Gastrocnemius medialis (tissue), 4 donors: ENCODE measurements around the gene PLXNC1.

Experiments
- CTCF ChIP-seq, 5 experiments: fragments of 450-650 bp in 3 of 5; fragments of 200-600 bp in 2 of 5; sonication (generic) in 2 of 5; IDR thresholded peaks in 4 of 5; conservative IDR thresholded peaks in 1 of 5; 1 replicate in 4 of 5; 2 replicates in 1 of 5; pipeline ENCODE4 v1.5.1; 2016 to 2019; ENCODE audit warnings: antibody characterized with exemption in 5 of 5, mild to moderate bottlenecking in 3 of 5, moderate library complexity in 3 of 5
- POLR2A ChIP-seq, 2 donors: fragments of 450-650 bp; IDR thresholded peaks; one replicate each; pipeline ENCODE4 v1.6.1; 2017; ENCODE audit warnings: antibody characterized with exemption in 2 of 2, mild to moderate bottlenecking in 2 of 2, moderate library complexity in 2 of 2

DNA sequence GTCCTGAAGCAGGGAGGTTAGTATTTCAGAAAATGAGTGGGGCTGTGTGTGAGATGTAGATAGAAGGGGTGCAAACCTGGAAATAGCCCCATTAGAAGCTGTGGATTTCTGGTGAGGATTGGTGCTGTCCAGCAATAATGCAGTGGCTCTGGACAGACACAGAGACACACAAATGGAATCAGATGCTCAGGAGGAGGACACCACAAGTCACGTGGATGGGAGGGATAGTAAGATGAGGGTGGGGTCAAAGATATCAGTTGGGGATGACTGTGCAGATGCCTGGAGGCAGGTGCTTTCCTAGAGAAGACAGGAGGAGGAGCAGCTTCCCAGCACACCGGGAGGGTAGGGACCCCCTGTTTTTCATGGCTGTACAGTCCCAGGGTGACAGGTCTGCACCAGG is 136.5 kb downstream of the PLXNC1 start:
- no peak for TF ChIP-seq CTCF (IDR thresholded peaks at IDR 0.05 in 4 of 5, conservative IDR thresholded peaks at IDR 0.05 in 1 of 5)
- TF ChIP-seq POLR2A (IDR thresholded peaks at IDR 0.05): no peak
